T follicular helper cell (primary cell): ENCODE data around the gene SLC30A1.
"Not testable (repeated sequence)": the region's sequence is repeated elsewhere in the genome, so short reads cannot be mapped to it uniquely, and the experiment has no call there.

ENCODE experiments used
- DNase-seq: peaks from one replicate; pipeline ENCODE4 v3.0.0-alpha.2; 2020; ENCODE audit warnings: low read depth
- total RNA-seq, 2 experiments: gene quantifications; one replicate each; lab custom pipeline; 2026; lab: John Stamatoyannopoulos, UW

Gene SLC30A1
- 17.7 to 31.9 reads per million in 2 experiments for total RNA-seq

- DNase-seq = peak; percentile 99
These were observed at the start of gene SLC30A1 for GRCh38 chr1:211578640-211579439. SLC30A1 (minus strand) TSS chr1:211579161; CDS start chr1:211578612, 549 bp downstream.

GRCh38 chr1:211628417-211628816 is 49.5 kb upstream of the SLC30A1 start:
- no peak for DNase-seq

GRCh38 chr1:211627259-211627658 is 48.3 kb upstream of the SLC30A1 start:
- DNase-seq = no peak

- DNase-seq = not testable (repeated sequence)
These were observed 46.9 kb upstream of the SLC30A1 start for GRCh38 chr1:211625866-211626265.

- peak; percentile 4 for DNase-seq
These were observed 46.1 kb upstream of the SLC30A1 start for GRCh38 chr1:211625040-211625439.

GRCh38 chr1:211623515-211623914 is 44.6 kb upstream of the SLC30A1 start:
- no peak for DNase-seq

- DNase-seq = no peak
These were observed 42.7 kb upstream of the SLC30A1 start for GRCh38 chr1:211621447-211622198.

GRCh38 chr1:211620097-211620496 is 41.1 kb upstream of the SLC30A1 start:
- DNase-seq = no peak

GRCh38 chr1:211619033-211619996 is 40.4 kb upstream of the SLC30A1 start:
- DNase-seq = no peak

GRCh38 chr1:211616965-211617297 is 38.0 kb upstream of the SLC30A1 start:
- no peak for DNase-seq

- no peak for DNase-seq
These were observed 37.4 kb upstream of the SLC30A1 start for GRCh38 chr1:211616231-211616964.

GRCh38 chr1:211614615-211615014 is 35.7 kb upstream of the SLC30A1 start:
- DNase-seq = no peak

- DNase-seq = no peak
These were observed 35.0 kb upstream of the SLC30A1 start for GRCh38 chr1:211613951-211614350.

- DNase-seq = no peak
These were observed 34.4 kb upstream of the SLC30A1 start for GRCh38 chr1:211613108-211613947.

GRCh38 chr1:211612786-211613107 is 33.8 kb upstream of the SLC30A1 start:
- DNase-seq = no peak

- no peak for DNase-seq
These were observed 32.9 kb upstream of the SLC30A1 start for GRCh38 chr1:211611818-211612217.

- DNase-seq = no peak
These were observed 32.0 kb upstream of the SLC30A1 start for GRCh38 chr1:211610779-211611556.

GRCh38 chr1:211609120-211610024 is 30.4 kb upstream of the SLC30A1 start:
- no peak for DNase-seq
